Activated naive CD4-positive, alpha-beta T cell treated with anti-CD3 and anti-CD28 coated beads, Interleukin-2, amount 50 U/mL, for 72 hours (primary cell): Measurements from ENCODE around the gene RHBDL1. TPM values are rescaled to one million over a fixed set of nuclear protein-coding genes. Genes with fewer than 3 reads are reported as not detected.
"Not testable (repeated sequence)": the region's sequence is repeated elsewhere in the genome, so short reads cannot be mapped to it uniquely, and the experiment has no call there.

Experiments used
- ATAC-seq, 2 donors: fragments of 150-1000 bp; cut with Tn5 transposase; 2 replicates each; pipeline ENCODE4 v1.10.0; 2021; ENCODE audit warnings: mild to moderate bottlenecking in 2 of 2, moderate library complexity in 2 of 2
- DNase-seq, 2 donors: peaks; one replicate each; pipeline ENCODE4 v3.0.0; 2021 to 2022; ENCODE audit warnings: low spot score in 2 of 2
- H3K27ac Mint-ChIP-seq, 2 donors: one replicate each; pipeline ENCODE4 v1.8.0; 2022; ENCODE audit warnings: mild to moderate bottlenecking in 2 of 2, mixed read lengths in 2 of 2
- H3K36me3 Mint-ChIP-seq, 2 donors: one replicate each; pipeline ENCODE4 v1.8.0; 2022; ENCODE audit warnings: mixed read lengths in 2 of 2
- H3K9me3 Mint-ChIP-seq, 2 donors: one replicate each; pipeline ENCODE4 v1.8.0; 2022; ENCODE audit warnings: mixed read lengths in 2 of 2
- total RNA-seq, 2 donors: library from RNA; stranded (reverse); gene quantifications; one replicate each; pipeline ENCODE4 v1.2.3, GENCODE V29; 2022

The RHBDL1 gene
- total RNA-seq, 2 donors from 2014 or later: 1.3 to 4.6 TPM

- DNase-seq (no peak), ATAC-seq (no peak)
- Mint-ChIP-seq H3K9me3 (no peaks in the 10 kb centered on the region), H3K27ac (no peak overlapping the region), H3K36me3 (no peaks in the 10 kb centered on the region)
These were observed 27.9 kb downstream of the RHBDL1 start for GRCh38 chr16:703406-703805.

GRCh38 chr16:704047-704446 lies 28.6 kb downstream of the RHBDL1 start:
- no peak for DNase-seq
- no peaks in the 10 kb centered on the region for H3K36me3 Mint-ChIP-seq
- no peak overlapping the region for H3K27ac Mint-ChIP-seq
- no peak for ATAC-seq
- no peaks in the 10 kb centered on the region for H3K9me3 Mint-ChIP-seq

- H3K36me3 Mint-ChIP-seq: no peaks in the 10 kb centered on the region
- no peaks in the 10 kb centered on the region for H3K9me3 Mint-ChIP-seq
- no peak for ATAC-seq
- DNase-seq: no peak
- no peak overlapping the region for H3K27ac Mint-ChIP-seq
These were observed 29.3 kb downstream of the RHBDL1 start for GRCh38 chr16:704552-705380.

GRCh38 chr16:705431-706188 lies 30.1 kb downstream of the RHBDL1 start, which contains the start of gene FBXL16:
Gene FBXL16, minus strand, starts transcription at chr16:705801. Its CDS starts 8,396 bp downstream, at chr16:697405.
- H3K36me3 Mint-ChIP-seq: no peaks in the 10 kb centered on the region
- no peak for DNase-seq
- ATAC-seq: no peak
- no peak within 1 kb of the TSS for H3K27ac Mint-ChIP-seq
- H3K9me3 Mint-ChIP-seq: no peaks in the 10 kb centered on the region

- no peaks in the 10 kb centered on the region for H3K9me3 Mint-ChIP-seq
- no peak for ATAC-seq
- no peaks in the 10 kb centered on the region for H3K36me3 Mint-ChIP-seq
- DNase-seq: no peak
- no peak overlapping the region for H3K27ac Mint-ChIP-seq
These were observed 31.0 kb downstream of the RHBDL1 start for GRCh38 chr16:706189-707061.

GRCh38 chr16:707062-707538 lies 31.6 kb downstream of the RHBDL1 start:
- no peak for DNase-seq
- no peak for ATAC-seq
- H3K9me3 Mint-ChIP-seq: no peaks in the 10 kb centered on the region
- no peaks in the 10 kb centered on the region for H3K36me3 Mint-ChIP-seq
- H3K27ac Mint-ChIP-seq: no peak overlapping the region

GRCh38 chr16:708019-708418 lies 32.5 kb downstream of the RHBDL1 start:
- Mint-ChIP-seq H3K27ac (no peak overlapping the region), H3K36me3 (no peaks in the 10 kb centered on the region), H3K9me3 (no peaks in the 10 kb centered on the region)
- ATAC-seq: no peak
- DNase-seq: no peak

GRCh38 chr16:708959-709358 lies 33.5 kb downstream of the RHBDL1 start:
- Mint-ChIP-seq H3K9me3 (no peaks in the 10 kb centered on the region), H3K36me3 (no peaks in the 10 kb centered on the region), H3K27ac (no peak overlapping the region)
- DNase-seq (no peak), ATAC-seq (no peak)

- no peaks in the 10 kb centered on the region for H3K36me3 Mint-ChIP-seq
- H3K9me3 Mint-ChIP-seq: no peaks in the 10 kb centered on the region
- H3K27ac Mint-ChIP-seq: no peak overlapping the region
- DNase-seq: no peak
- no peak for ATAC-seq
These were observed 34.4 kb downstream of the RHBDL1 start for GRCh38 chr16:709566-710499.

- no peak for DNase-seq
- Mint-ChIP-seq H3K27ac (no peak overlapping the region), H3K9me3 (no peaks in the 10 kb centered on the region), H3K36me3 (no peaks in the 10 kb centered on the region)
- no peak for ATAC-seq
These were observed 35.1 kb downstream of the RHBDL1 start for GRCh38 chr16:710500-711075.

- H3K9me3 Mint-ChIP-seq: no peaks in the 10 kb centered on the region
- H3K27ac Mint-ChIP-seq: no peak overlapping the region
- DNase-seq (no peak), ATAC-seq (no peak)
- H3K36me3 Mint-ChIP-seq: no peaks in the 10 kb centered on the region
These were observed 35.6 kb downstream of the RHBDL1 start for GRCh38 chr16:711084-711483.

- ATAC-seq: peak; percentile 65 to 71
- no peaks in the 10 kb centered on the region for H3K9me3 Mint-ChIP-seq
- peak; percentile 78 to 90 for DNase-seq
- no peaks in the 10 kb centered on the region for H3K36me3 Mint-ChIP-seq
- no peak overlapping the region for H3K27ac Mint-ChIP-seq
These were observed 36.3 kb downstream of the RHBDL1 start for GRCh38 chr16:711548-712320.

- peak in 1 of 2 donors; percentile 79 for DNase-seq
- not testable (repeated sequence) for H3K9me3 Mint-ChIP-seq, ATAC-seq, H3K36me3 Mint-ChIP-seq, H3K27ac Mint-ChIP-seq
These were observed 37.3 kb downstream of the RHBDL1 start for GRCh38 chr16:712740-713250.

- ATAC-seq: no peak
- Mint-ChIP-seq H3K36me3 (no peaks in the 10 kb centered on the region), H3K9me3 (no peaks in the 10 kb centered on the region), H3K27ac (no peak overlapping the region)
- no peak for DNase-seq
These were observed 38.6 kb downstream of the RHBDL1 start for GRCh38 chr16:714079-714478.
